LNCAP (cell line): Measurements from ENCODE around the gene STK33.

Source experiments
- CTCF ChIP-seq: fragments of 450-650 bp; IDR thresholded peaks from 2 replicates; pipeline ENCODE4 v1.5.1; 2017; ENCODE audit warnings: mild to moderate bottlenecking

Gene STK33

GRCh38 chr11:8584511-8584910 is 9.5 kb downstream of the STK33 start:
- TF ChIP-seq CTCF = no peak

DNA sequence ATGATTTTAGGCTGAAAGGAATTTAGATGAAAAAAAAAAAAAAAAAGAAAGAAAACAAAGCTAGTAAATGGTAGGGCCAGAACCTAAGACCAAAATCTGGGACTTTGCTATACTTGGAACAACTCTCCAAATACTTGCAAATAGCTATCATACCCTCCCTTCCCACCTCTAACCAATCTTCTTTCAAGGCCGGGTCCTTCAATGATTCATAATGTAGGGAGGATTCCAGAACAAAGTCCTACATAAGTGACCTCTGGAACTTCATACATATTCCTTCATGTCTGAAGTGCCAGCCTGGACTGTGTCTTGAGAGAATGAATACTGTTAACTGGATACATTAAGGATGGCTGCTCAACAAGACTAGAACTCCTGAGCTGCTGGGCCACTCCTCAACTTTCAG is 9.9 kb downstream of the STK33 start:
- TF ChIP-seq CTCF = no peak

DNA sequence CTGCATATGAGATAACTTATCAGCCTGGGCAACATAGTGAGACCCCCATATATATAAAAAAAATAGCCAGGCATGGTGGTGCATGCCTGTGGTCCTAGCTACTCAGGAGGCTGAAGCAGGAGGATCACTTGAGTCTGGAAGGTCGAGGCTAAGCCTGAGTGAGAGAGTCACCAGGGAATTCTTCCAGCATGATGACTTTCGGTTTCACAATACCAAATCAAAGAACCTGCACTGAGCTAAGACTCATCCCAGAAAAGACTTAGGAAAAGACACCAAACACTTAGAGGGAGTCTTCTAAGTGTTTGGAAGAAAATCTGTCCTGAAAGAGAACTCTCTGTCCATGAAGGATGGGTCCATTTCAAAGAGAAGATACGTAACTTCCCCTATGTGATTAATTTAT is 12.7 kb downstream of the STK33 start:
- TF ChIP-seq CTCF = no peak

- TF ChIP-seq CTCF = no peak
Observed at GRCh38 chr11:8577791-8578581, 16.0 kb downstream of the STK33 start.

GRCh38 chr11:8574798-8575197 is 19.2 kb downstream of the STK33 start:
- no peak for TF ChIP-seq CTCF

DNA sequence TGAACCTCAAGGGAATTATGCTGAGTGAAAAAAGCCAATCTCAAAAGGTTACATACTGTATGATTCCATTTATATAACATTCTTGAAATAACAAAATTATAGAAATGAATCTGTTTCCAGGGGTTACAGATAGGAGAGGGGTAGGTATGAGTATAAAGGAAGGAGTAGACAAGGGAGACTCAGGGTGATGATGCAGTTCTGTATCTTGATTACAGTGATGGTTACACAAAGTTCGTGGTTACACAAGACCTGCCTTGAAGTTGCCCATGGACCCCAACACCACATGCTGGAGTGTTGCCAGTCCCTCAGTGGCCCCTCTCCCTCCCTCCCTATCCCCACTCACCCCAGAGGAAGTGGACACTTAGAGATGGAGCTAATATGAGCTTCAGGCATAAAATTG is 20.3 kb downstream of the STK33 start:
- no peak for TF ChIP-seq CTCF

- TF ChIP-seq CTCF = no peak
Observed at GRCh38 chr11:8567602-8568198, 26.3 kb downstream of the STK33 start.
